K562 (cell line): ENCODE results near the gene CALML6. TPM values are rescaled to one million over a fixed set of nuclear protein-coding genes. Genes with fewer than 3 reads are reported as not detected.

Experiments
- ATAC-seq: fragments of 200-7000 bp; cut with Tn5 transposase; 3 replicates; pipeline ENCODE4 v1.9.1; 2020; ENCODE audit warnings: moderate library complexity
- BruUV-seq: library from RNA; stranded (reverse); fragments of 400-500 nt; replicated peaks from 2 replicates; lab custom pipeline; 2021; lab: Mats Ljungman, UMichigan
- CTCF ChIA-PET: fragments of 300-600 bp; formaldehyde crosslinking; extraction: SDS; loops from one replicate; lab custom pipeline; 2021; ENCODE audit warnings: low intra/inter-chr PET ratio; lab: Yijun Ruan, JAX
- POLR2A ChIA-PET: fragments of 300-600, 350-650 bp; sonication (Branson Sonifier 250); formaldehyde crosslinking; extraction: SDS; loops from one replicate; lab custom pipeline; 2021; ENCODE audit warnings: antibody characterized with exemption, inconsistent platforms; lab: Yijun Ruan, JAX
- DNase-seq, 4 experiments: peaks; one replicate each; pipeline versions ENCODE4 v3.0.0 to v3.0.0-alpha.2; 2011 to 2018; ENCODE audit warnings: low spot score in 3 of 4, mixed read lengths in 3 of 4; ENCODE audit errors: extremely low read depth in 1 of 4
- FAIRE-seq: peaks from 2 replicates; lab custom pipeline; 2011; peaks lifted over from hg19 to GRCh38; lab: Jason Lieb, UNC
- H2AFZ ChIP-seq: 2 replicates; pipeline ENCODE4 v1.6.0; 2011; ENCODE audit warnings: low read depth, low read length, control low read depth, inconsistent platforms
- H3K27ac ChIP-seq: fragments of 200-600 bp; 3 replicates; pipeline ENCODE4 v1.8.0; 2011; ENCODE audit warnings: low read depth, mild to moderate bottlenecking, control low read depth, inconsistent platforms, low read length, moderate library complexity, mixed read lengths; ENCODE audit errors: extremely low read depth
- H3K27me3 ChIP-seq, 2 experiments: fragments of 300-600 bp in 1 of 2; 2 replicates in 1 of 2; 3 replicates in 1 of 2; pipeline versions ENCODE4 v1.6.0 to v1.8.0; 2011; ENCODE audit warnings: inconsistent platforms in 2 of 2, low read length in 2 of 2, mild to moderate bottlenecking in 1 of 2, mixed read lengths in 1 of 2, moderate library complexity in 1 of 2; ENCODE audit not compliant: control insufficient read depth in 2 of 2, insufficient read depth in 2 of 2
- H3K36me3 ChIP-seq: fragments of 300-600 bp; 3 replicates; pipeline ENCODE4 v1.8.0; 2011; ENCODE audit warnings: mild to moderate bottlenecking, low read length, inconsistent platforms; ENCODE audit not compliant: control insufficient read depth, insufficient read depth
- H3K4me1 ChIP-seq, 2 experiments: fragments of 200-600 bp in 1 of 2; replicated peaks in 1 of 2; 2 replicates in 1 of 2; 3 replicates in 1 of 2; pipeline versions ENCODE4 v1.5.1 to v1.8.0; 2011; ENCODE audit warnings: inconsistent platforms in 2 of 2, low read length in 2 of 2, mild to moderate bottlenecking in 1 of 2, mixed read lengths in 1 of 2, moderate library complexity in 1 of 2; ENCODE audit not compliant: control insufficient read depth in 2 of 2, insufficient read depth in 2 of 2
- H3K4me2 ChIP-seq: 2 replicates; pipeline ENCODE4 v1.6.1; 2011; ENCODE audit warnings: low read length, control low read depth, inconsistent platforms, mixed read lengths; ENCODE audit not compliant: insufficient read depth
- H3K4me3 ChIP-seq: fragments of 200-600 bp; sonication (generic), shearing (Covaris generic); 2 replicates; pipeline ENCODE4 v1.5.1; 2016; ENCODE audit warnings: control low read depth, inconsistent platforms
- H3K79me2 ChIP-seq: fragments of 200-600 bp; 3 replicates; pipeline ENCODE4 v1.8.0; 2011; ENCODE audit warnings: low read length, inconsistent platforms; ENCODE audit not compliant: control insufficient read depth, insufficient read depth
- H3K9ac ChIP-seq, 2 experiments: 2 replicates each; pipeline versions ENCODE4 v1.6.0 to v1.6.1; 2011; ENCODE audit warnings: low read depth in 2 of 2, low read length in 2 of 2, control low read depth in 1 of 2, inconsistent platforms in 1 of 2, mild to moderate bottlenecking in 1 of 2, mixed read lengths in 1 of 2; ENCODE audit not compliant: insufficient read depth in 1 of 2
- H3K9me1 ChIP-seq: one replicate; pipeline ENCODE4 v1.6.0; 2011; ENCODE audit warnings: inconsistent platforms, mild to moderate bottlenecking, low read length, moderate library complexity; ENCODE audit not compliant: control insufficient read depth, insufficient read depth
- H3K9me3 ChIP-seq: replicated peaks from 2 replicates; pipeline ENCODE4 v1.5.1; 2011; ENCODE audit warnings: low read depth, low read length, inconsistent platforms; ENCODE audit not compliant: control insufficient read depth, insufficient read depth
- H4K20me1 ChIP-seq: replicated peaks from 2 replicates; pipeline ENCODE4 v1.6.1; 2011; ENCODE audit warnings: low read length, inconsistent platforms, mixed read lengths; ENCODE audit not compliant: control insufficient read depth, insufficient read depth
- E2F1 ChIP-seq: sonication (generic); formaldehyde crosslinking; IDR thresholded peaks from 2 replicates; pipeline ENCODE4 v1.8.1; 2023; ENCODE audit warnings: mild to moderate bottlenecking, missing genetic modification reagents, moderate library complexity
- KLF6 ChIP-seq: fragments of 250-450 bp; sonication (Bioruptor Pico); IDR thresholded peaks from 2 replicates; pipeline ENCODE4 v1.4.0; 2020; ENCODE audit warnings: mild to moderate bottlenecking, moderate library complexity, borderline replicate concordance
- MAFG ChIP-seq: fragments of 450-650 bp; conservative IDR thresholded peaks from 2 replicates; pipeline ENCODE4 v1.6.1; 2016; ENCODE audit warnings: missing genetic modification characterization, missing compliant biosample characterization
- NR2C1 ChIP-seq, 2 experiments: fragments of 450-650 bp; IDR thresholded peaks; 2 replicates each; pipeline ENCODE4 v1.6.1; 2017; ENCODE audit warnings: mild to moderate bottlenecking in 2 of 2, antibody characterized with exemption in 1 of 2, inconsistent platforms in 1 of 2, missing compliant biosample characterization in 1 of 2, missing genetic modification characterization in 1 of 2
- PATZ1 ChIP-seq: fragments of 250-450 bp; sonication (Bioruptor Pico); IDR thresholded peaks from 2 replicates; pipeline ENCODE4 v1.5.0; 2020; ENCODE audit warnings: mild to moderate bottlenecking, borderline replicate concordance
- TEAD1 ChIP-seq, 2 experiments: fragments of 450-650 bp in 1 of 2; sonication (generic) in 1 of 2; formaldehyde crosslinking; IDR thresholded peaks; 2 replicates each; pipeline versions ENCODE4 v1.4.0 to v1.8.0; 2020 to 2022; ENCODE audit warnings: mild to moderate bottlenecking in 2 of 2, missing genetic modification reagents in 1 of 2
- ZNF165 ChIP-seq: fragments of 250-450 bp; sonication (Bioruptor Pico); IDR thresholded peaks from 2 replicates; pipeline ENCODE4 v1.4.0; 2020; ENCODE audit warnings: borderline replicate concordance
- ZNF253 ChIP-seq: fragments of 250-450 bp; sonication (Bioruptor Pico); conservative IDR thresholded peaks from 2 replicates; pipeline ENCODE4 v1.6.1; 2021; ENCODE audit warnings: mild to moderate bottlenecking
- WGBS: fragments of 100-300 bp; shearing (Covaris generic); methylation state at CpG from one replicate; pipeline ENCODE4 v1.1.6; 2016; ENCODE audit warnings: low coverage, mixed read lengths; ENCODE audit not compliant: insufficient coverage; ENCODE audit errors: missing lambda C conversion rate; 5-methylcytosine and 5-hydroxymethylcytosine counted together
- in situ Hi-C: fragments of 300-500 bp; cut with MboI; formaldehyde crosslinking; loops from 4 replicates; pipeline ENCODE4 v1.15.0; 2018; ENCODE audit warnings: inconsistent platforms, mixed read lengths
- intact Hi-C: fragments of 100-400 bp; cut with micrococcal nuclease; formaldehyde crosslinking; loops from 2 replicates; pipeline ENCODE4 v1.14.2; 2022
- polyA plus RNA-seq, 8 experiments: library from polyadenylated mRNA; depleted of rRNA in 4 of 8; stranded (reverse) in 5 of 8; unstranded in 3 of 8; fragments of >200 nt; fragmentation: Nextera tagmentation in 2 of 8; fragmentation: Illumina TruSeq in 1 of 8; extraction: Ambion mirVana in 2 of 8; extraction: Trizol in 1 of 8; gene quantifications; 2 replicates each; pipeline versions ENCODE4 v1.2.1 to v1.2.3, GENCODE V29; 2011 to 2014; ENCODE audit warnings: inconsistent platforms in 1 of 8, missing spikeins in 1 of 8
- total RNA-seq, 7 experiments: library from RNA; depleted of rRNA in 6 of 7; stranded (reverse); fragments of >200 nt in 6 of 7; fragmentation: Illumina TruSeq in 2 of 7; extraction: Trizol in 2 of 7; gene quantifications; 2 replicates each; pipeline versions ENCODE4 v1.2.1 to v1.2.3, GENCODE V29; 2011 to 2021; ENCODE audit warnings: low replicate concordance in 1 of 7
- TF ChIP-seq, protein P1 (sequence below): fragments of 250-450 bp; sonication (Bioruptor Pico); IDR thresholded peaks from 2 replicates; pipeline ENCODE4 v1.5.0; 2022; ENCODE audit warnings: mild to moderate bottlenecking

CALML6 gene
- total and polyA plus RNA-seq, 9 of the 15 experiments (the other 6 are each of a cell fraction or from before 2014, with no cell fraction given), result 0.14 TPM; not detected in 8

- WGBS, result 41% methylated on average over 43 of the region's 46 CpGs
- ChIA-PET CTCF (interaction anchor here (0.7 kb wide), 1 partner anchor 475 kb away, joined by 3 read pairs; no protein-coding TSS in a partner anchor), POLR2A (interaction anchor here (0.6 kb wide), 3 partner anchors 12 to 1646 kb away, joined by 3 to 5 read pairs (median 3); no protein-coding TSS in a partner anchor)
- H3K4me3 ChIP-seq, result peak overlapping the region; percentile 51
- H4K20me1 ChIP-seq, result peaks cover 4% of the 10 kb centered on the region; the same call in 1 of the 2 replicates
- H2AFZ ChIP-seq, result peak overlapping the region; percentile 88
- peak in 1 of 4 experiments; percentile 35 for DNase-seq
- intact Hi-C loops, result no loop called here
- H3K27ac ChIP-seq, result peak overlapping the region; percentile 46; the same call in 2 of the 3 replicates
- no peaks in the 10 kb centered on the region for H3K36me3 ChIP-seq
- in situ Hi-C loops, result loop anchor here (10.0 kb wide), 1 partner anchor 553 kb away; no protein-coding TSS in a partner anchor
- no peaks in the 10 kb centered on the region for H3K9me1 ChIP-seq
- H3K79me2 ChIP-seq, result no peaks in the 10 kb centered on the region
- H3K9ac ChIP-seq, result peak overlapping the region; percentile 50 to 95
- peaks cover 9 to 84% of the 10 kb centered on the region in 2 experiments; a peak in 4 of 5 replicates for H3K4me1 ChIP-seq
- H3K4me2 ChIP-seq, result peak overlapping the region; percentile 66
- BruUV-seq, result no TSS peak
- peak; percentile 0; the same call in 2 of the 3 replicates for ATAC-seq
- H3K27me3 ChIP-seq, result peaks cover 0 to 6% of the 10 kb centered on the region in 2 experiments; a peak in 1 of 5 replicates
- FAIRE-seq, result peak; percentile 54
- H3K9me3 ChIP-seq, result no peaks in the 10 kb centered on the region
- TF ChIP-seq NR2C1 (IDR thresholded peaks at IDR 0.05), result no peak
- no peak for TF ChIP-seq NR2C1 (tag; IDR thresholded peaks at IDR 0.05)
- no peak for TF ChIP-seq PATZ1 (CRISPR knock-in tag)
- TF ChIP-seq, protein P1, sequence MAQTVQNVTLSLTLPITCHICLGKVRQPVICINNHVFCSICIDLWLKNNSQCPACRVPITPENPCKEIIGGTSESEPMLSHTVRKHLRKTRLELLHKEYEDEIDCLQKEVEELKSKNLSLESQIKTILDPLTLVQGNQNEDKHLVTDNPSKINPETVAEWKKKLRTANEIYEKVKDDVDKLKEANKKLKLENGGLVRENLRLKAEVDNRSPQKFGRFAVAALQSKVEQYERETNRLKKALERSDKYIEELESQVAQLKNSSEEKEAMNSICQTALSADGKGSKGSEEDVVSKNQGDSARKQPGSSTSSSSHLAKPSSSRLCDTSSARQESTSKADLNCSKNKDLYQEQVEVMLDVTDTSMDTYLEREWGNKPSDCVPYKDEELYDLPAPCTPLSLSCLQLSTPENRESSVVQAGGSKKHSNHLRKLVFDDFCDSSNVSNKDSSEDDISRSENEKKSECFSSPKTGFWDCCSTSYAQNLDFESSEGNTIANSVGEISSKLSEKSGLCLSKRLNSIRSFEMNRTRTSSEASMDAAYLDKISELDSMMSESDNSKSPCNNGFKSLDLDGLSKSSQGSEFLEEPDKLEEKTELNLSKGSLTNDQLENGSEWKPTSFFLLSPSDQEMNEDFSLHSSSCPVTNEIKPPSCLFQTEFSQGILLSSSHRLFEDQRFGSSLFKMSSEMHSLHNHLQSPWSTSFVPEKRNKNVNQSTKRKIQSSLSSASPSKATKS, result no peak
- TF ChIP-seq ZNF253, result no peak
- no peak for TF ChIP-seq MAFG
- no peak for TF ChIP-seq E2F1 (CRISPR knock-in tag)
- no peak for TF ChIP-seq KLF6
- 0 out of 4 replicates have a peak, but pooled peaks of 1 of the 2 experiments have one; percentile 59 for TF ChIP-seq TEAD1 (CRISPR knock-in tag; IDR thresholded peaks at IDR 0.05)
- TF ChIP-seq ZNF165 (CRISPR knock-in tag), result no peak
These were observed 3.2 kb downstream of the CALML6 start for GRCh38 chr1:1917995-1918900.
